ENCODE measurements around the gene NUTM2A. TPM values are rescaled to one million over a fixed set of nuclear protein-coding genes. Genes with fewer than 3 reads are reported as not detected.
"Not testable (repeated sequence)": the region's sequence is repeated elsewhere in the genome, so short reads cannot be mapped to it uniquely, and the experiment has no call there.

The NUTM2A gene
- total RNA-seq, 1 experiment from 2014 or later = 0.83 TPM

GRCh38 chr10:87280749-87281392, 55.6 kb downstream of the NUTM2A start:
- DNase-seq; H2AK5ac ChIP-seq (ENCODE audit: insufficient read length, low read length); H3K9me3 ChIP-seq (ENCODE audit: control insufficient read depth, low read depth, low read length); H3K9ac ChIP-seq (ENCODE audit: extremely low read depth, insufficient read length, low read length); H3K23me2 ChIP-seq (ENCODE audit: insufficient read length, low read depth, low read length, poor library complexity, severe bottlenecking); H3K4me1 ChIP-seq (ENCODE audit: insufficient read depth, low read length); H3K18ac ChIP-seq (ENCODE audit: insufficient read length, low read depth, low read length); H3K4me2 ChIP-seq (ENCODE audit: insufficient read depth, insufficient read length, low read length); H2BK120ac ChIP-seq (ENCODE audit: low read depth, low read length, poor library complexity, severe bottlenecking); H3K4me3 Mint-ChIP-seq; H3K9me3 Mint-ChIP-seq; H3K27ac ChIP-seq (ENCODE audit: insufficient read length, low read depth, low read length); H3K27ac Mint-ChIP-seq; H2BK20ac ChIP-seq (ENCODE audit: low read depth, low read length, poor library complexity, severe bottlenecking); H3K14ac ChIP-seq (ENCODE audit: insufficient read depth, low read length); H2AFZ ChIP-seq (ENCODE audit: low read length); H2BK5ac ChIP-seq (ENCODE audit: insufficient read length, low read length); H3K23ac ChIP-seq (ENCODE audit: insufficient read length, low read depth, low read length); H4K91ac ChIP-seq (ENCODE audit: insufficient read length, low read depth, low read length); H2BK15ac ChIP-seq (ENCODE audit: low read depth, low read length); H3K79me1 ChIP-seq (ENCODE audit: insufficient read depth, low read depth, low read length, poor library complexity, severe bottlenecking); H3K79me2 ChIP-seq (ENCODE audit: insufficient read depth, low read length); H3T11ph ChIP-seq (ENCODE audit: low read length); H3K4ac ChIP-seq (ENCODE audit: low read depth, low read length); H3K36me3 Mint-ChIP-seq (ENCODE audit: insufficient read depth in 1 of 3, low read depth in 3 of 3); H3K4me1 Mint-ChIP-seq; H4K20me1 ChIP-seq (ENCODE audit: control insufficient read depth, insufficient read depth, insufficient read length); H4K5ac ChIP-seq (ENCODE audit: insufficient read length, low read depth, low read length); H3K27me3 ChIP-seq (ENCODE audit: insufficient read depth, low read length); H3K27me3 Mint-ChIP-seq (ENCODE audit: low read depth); H4K8ac ChIP-seq (replicated peaks; ENCODE audit: insufficient read length, low read depth, low read length); H2BK12ac ChIP-seq (ENCODE audit: insufficient read length, low read depth, low read length); H3K56ac ChIP-seq (ENCODE audit: insufficient read length, low read depth, low read length): not testable (repeated sequence)
- WGBS (ENCODE audit: extremely low coverage, insufficient read length, low lambda C conversion rate) = no CpG with 5 or more reads among the region's 1 CpG

Other genes with a start within 250 kb of the NUTM2A start
- gene FAM25A, start 205.2 kb upstream of the NUTM2A start, total RNA-seq (2021) = not detected in 2 replicates
- 101 and 102 TPM in 2 replicates for gene GLUD1, start 130.6 kb upstream of the NUTM2A start, total RNA-seq (2021)
- gene SHLD2, start 130.2 kb upstream of the NUTM2A start, total RNA-seq (2021) = 25.9 and 27.8 TPM in 2 replicates
- gene NUTM2D, start 132.3 kb downstream of the NUTM2A start, total RNA-seq (2021) = 2.3 and 3.5 TPM in 2 replicates